GM21423 (cell line): Measurements from ENCODE around the gene TRIB2.

Experiments used
- ATAC-seq: cut with Tn5 transposase; IDR thresholded peaks from one replicate; pipeline ENCODE4 v1.9.1; 2021; ENCODE audit warnings: mild to moderate bottlenecking, moderate library complexity; ENCODE audit not compliant: unreplicated experiment

The TRIB2 gene

DNA sequence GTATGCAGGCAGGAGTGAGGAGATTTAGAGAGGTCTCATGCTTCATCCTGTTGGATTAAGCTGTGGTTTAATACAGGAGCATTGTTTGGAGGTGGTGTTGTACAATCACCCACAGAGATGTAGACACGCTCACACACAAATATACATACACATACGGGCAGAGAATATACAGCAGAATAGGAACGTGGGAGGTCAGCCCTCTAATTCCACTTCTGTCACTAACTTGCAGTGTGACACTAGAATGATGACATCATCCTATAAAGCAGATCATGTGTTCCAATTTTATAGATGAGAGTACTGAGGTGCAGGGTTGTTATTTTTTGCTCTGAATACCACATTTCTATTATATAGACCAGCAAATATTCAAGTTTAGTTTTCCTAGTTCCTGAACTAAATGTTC is 54.4 kb downstream of the TRIB2 start:
- no peak for ATAC-seq

DNA sequence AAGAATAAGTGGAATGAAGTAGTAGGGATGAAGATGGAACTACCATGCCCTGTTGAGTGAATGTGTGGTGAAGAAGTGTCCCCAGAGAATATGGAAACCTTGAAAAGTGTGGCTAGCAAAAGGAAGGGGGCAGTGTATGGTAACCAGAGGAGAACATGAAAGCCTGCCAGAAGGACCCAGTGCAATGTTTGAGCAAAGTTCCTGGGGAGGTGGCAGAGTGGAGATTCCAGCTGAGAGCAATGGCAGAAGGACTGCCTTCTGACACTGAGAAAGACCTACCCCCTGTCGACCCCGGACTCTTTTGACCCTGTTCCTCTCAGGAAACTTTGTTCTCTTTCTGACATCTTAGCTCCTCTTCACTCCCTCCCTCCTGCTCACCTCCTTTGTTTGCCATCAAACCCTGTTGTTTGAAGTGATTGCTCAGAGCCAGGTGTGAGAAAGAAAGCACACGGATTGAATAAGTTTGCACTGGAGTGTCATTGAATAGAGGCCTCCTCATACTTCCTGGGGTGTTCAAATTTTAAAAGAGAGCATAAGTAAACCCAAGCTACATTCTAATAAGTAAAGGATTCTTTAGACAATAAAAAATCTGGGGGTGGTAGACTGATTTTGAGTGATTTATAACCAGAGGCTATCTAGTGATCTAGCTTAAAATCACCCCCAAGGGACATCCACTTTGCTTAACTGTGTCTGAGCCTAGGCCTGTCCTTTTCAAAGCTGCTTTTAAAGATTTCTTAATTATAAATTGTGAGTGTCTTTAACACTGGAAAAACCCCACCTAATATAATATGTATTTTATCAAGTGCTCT is 57.1 kb downstream of the TRIB2 start:
- ATAC-seq = no peak

DNA sequence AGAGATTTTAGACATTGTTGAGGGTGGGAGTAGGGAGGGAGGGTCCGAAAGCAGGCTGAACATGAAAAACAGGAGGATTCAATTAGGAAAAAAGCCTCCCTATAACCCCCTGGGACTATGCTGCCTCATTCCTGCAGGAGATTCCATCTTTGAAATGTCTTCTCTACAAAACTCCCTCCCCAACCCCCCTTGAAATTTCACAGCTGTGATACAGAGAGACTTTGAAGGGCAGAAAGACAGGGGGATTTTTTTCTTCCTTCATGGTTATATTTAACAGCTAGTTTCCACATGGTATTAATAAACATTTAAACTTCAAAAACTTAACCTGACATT is 57.6 kb downstream of the TRIB2 start:
- no peak for ATAC-seq

DNA sequence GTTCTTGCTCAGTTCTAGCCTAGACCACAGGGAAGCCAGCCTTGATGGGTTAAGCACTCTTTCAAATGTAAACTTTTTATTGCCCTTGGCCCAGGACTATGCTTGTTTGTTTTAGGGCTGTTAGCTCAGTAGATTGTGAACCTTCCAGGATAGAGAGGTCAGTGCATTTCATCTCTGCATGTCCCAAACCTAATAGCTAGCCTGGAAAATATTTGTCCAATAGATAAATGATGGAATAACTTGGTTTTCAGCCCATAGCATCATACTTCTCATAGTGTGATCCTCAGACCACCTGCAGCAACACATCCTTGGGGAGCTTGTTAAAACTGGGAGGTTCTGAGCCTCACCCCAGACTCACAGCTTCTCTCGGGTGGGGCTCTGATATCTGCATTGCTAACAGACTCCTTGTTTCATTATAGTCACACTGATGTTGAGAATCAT is 59.8 kb downstream of the TRIB2 start:
- ATAC-seq = no peak

DNA sequence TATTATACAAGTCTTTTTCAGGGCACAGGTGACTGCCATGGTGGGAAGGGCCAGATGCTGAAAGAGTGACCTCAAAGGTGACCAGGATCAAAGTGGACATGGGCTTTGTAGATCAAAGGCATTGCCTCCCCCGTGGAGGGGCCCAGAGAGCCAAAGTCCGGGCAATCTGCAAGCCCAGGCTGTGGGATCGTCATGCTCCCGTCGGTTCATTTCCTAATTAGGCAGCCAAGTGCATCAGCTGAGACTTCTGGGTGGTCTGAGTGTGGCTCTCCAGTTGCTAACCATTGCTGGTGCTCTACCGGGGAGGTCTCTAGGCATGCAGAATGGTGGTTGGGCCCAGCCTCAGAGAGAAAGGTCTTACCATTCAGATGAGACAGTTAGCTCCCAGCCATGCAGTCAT is 61.6 kb downstream of the TRIB2 start:
- ATAC-seq = no peak

DNA sequence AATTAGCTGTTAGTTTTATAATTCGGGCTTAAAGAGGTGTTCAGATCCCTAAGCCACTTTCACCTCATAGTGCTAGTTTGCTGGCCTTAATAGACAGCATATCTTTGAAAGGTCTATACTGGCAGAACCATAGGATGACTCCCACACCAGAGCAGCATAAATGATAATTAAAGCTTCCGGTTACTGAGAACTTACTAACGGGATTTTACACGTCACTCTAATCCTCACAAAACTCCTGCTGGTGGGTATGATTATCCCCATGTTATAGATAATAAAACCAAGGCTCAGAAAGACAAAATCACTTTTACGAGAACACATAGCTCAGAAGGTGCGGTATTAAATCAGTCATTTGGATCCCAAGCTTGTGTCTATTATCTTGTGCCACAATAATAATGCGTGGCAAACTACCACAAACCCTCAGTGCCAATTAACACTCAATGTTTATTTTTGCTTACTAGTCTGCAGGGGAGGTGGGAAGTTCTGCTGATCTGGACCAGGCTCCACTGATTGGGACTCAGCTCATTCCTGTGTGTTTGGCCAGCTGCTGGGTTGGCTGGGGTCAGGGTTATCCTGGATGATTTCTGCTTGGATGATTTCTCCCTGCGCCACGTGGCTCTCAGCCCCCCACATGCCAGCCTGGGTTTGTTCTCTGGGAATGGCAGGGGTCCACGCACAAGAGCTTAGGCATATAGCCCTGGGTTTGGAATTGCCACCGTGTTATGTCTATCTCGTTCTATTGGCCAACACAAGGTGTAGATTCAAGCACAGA is 62.3 kb downstream of the TRIB2 start:
- no peak for ATAC-seq

DNA sequence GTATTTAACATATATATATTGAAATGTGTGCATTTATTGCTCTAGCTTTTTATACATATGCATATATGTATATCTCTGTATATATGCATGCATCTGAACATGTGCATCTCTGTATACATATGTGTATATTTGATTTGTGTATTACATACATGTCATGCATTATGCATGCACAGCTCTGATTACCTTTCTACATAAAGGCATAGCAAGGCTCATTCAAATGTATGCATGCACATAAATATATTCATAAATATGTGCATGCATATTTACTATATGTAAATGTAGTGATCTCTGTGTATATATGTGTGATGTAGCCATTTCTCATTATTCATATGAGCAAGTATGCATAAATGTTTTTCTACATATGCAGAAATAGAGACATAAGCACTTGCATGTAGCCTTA is 64.6 kb downstream of the TRIB2 start:
- no peak for ATAC-seq

DNA sequence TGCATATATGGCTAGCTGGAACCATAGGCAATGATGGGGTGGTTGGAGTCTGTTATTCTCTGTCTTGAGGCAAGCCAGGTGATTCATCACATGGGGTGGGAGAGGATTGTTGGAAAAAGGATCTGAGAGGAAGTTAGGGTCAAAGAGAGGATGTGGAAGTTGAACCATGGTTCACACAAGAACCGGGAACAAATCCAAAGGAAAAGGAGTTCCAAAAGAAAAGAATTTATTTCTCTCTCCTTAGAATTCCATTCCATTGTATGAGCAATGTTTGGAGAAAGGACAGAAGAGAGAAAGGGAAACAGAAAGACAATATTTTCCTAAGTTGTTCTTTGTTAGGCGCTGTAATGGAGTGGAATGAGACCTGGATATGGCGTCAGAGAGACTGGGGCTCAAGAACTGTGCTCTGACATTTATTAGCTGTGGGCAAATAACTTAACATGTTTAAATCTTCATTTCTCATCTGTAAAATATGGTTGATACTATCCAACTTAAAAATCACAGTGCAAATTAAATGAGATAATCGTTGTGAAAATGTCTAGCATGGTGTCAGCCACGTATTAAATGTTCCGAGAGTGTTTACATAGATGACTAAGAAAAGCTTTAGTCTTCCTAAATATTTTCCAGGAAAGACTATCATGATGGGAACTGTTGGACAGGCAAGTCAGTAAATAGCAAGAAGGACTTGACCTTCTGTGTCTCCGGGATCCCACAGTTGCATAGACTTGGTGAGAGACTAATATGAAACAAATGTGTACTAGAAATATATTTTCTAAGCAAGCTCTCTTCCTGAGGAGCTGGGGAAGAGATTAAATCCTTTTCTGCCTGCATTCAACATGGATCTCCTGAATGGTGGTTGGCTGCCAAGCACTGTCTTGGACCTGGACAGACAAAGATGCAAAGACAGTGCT is 71.4 kb downstream of the TRIB2 start:
- no peak for ATAC-seq

DNA sequence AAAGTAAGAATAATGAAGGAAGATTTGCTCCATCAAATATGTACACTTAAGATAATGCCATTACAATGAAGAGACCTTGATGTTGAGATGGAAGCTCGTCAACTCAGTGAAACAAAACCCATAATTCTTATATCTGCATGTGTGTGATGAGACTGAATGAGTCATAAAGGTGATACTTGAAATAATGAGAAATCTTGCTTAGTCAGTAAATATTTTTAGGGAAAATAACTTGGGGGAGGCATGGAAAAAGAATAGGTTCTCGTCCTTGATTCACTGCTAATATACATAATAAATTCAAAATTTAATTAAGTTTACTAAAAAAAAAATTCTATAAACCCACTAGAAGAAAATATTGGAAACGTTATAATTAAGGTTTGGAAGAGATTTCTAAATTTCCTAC is 75.2 kb downstream of the TRIB2 start:
- ATAC-seq = no peak
